Fibroblast of peridontal ligament (primary cell): Measurements from ENCODE around the gene FAM3C.
A peak's percentile ranks its signal among the peaks of the same experiment; 100 is the strongest.
"Not testable (repeated sequence)": the region's sequence is repeated elsewhere in the genome, so short reads cannot be mapped to it uniquely, and the experiment has no call there.

Experiments used
- DNase-seq: peaks from one replicate; pipeline ENCODE4 v3.0.0-alpha.2; 2010; ENCODE audit errors: extremely low read depth

FAM3C gene, protein sequence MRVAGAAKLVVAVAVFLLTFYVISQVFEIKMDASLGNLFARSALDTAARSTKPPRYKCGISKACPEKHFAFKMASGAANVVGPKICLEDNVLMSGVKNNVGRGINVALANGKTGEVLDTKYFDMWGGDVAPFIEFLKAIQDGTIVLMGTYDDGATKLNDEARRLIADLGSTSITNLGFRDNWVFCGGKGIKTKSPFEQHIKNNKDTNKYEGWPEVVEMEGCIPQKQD

DNA sequence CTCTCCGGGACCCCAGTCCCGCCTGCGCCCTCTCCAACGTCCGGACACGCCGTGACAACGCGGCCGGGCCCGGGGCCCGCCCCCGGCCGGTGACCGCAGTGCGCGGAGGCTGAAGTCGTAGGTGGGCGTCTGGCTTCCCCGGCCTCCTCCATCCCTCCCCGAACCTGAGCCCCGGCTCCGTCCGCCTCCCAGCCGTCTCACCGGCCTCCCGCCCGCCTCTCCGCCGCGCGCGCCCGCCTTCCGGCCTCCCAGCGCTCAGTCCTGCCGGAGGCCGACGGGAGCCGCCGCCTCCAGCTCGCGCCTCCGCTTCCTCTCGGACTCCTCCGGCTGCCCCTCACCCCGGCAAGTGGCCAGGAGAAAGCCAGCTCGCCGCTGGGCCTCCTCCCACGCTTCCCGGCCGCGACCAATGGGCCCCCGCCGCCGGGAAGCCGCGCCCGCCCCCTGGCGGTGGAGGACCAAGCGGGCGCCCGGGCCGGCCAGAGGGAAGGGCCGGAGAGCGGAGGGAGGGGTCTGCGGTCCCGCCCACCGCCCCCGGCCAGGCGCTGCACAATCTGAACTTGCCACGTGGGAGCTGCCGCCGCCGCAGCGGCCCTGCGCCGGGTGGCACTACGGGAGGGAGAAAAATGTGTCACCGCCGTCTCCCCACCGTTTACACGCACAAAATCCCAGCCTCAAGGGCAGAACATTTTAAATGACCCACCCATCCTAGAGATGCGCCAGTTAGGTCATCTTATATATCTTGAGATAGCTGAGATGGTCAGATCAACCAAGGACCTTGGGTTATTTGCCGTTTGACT, at the start of gene FAM3C:
FAM3C (minus strand) TSS at position 348 of the 797 bp plus-strand sequence. CDS start 13,339 bp downstream, outside the sequence.
- DNase-seq, result peak; percentile 79

DNA sequence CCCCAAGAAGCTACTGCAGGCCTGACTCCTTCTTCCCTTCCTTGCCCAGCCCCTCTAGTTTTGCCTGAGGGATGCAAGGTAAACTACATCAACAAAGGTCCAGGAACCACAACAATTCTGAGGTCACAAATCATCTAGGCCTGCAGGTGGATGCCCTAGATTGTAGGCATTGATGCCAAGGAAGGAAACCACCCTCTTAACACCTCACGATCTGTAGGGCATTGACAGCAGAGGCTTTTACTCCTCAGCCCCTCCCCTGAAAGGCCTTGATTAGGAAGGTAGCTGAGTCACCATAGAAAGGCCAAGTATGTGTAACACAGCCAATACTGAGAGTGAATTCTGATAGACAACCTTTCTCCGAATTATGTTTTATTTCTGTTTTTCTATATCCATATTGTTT, 46.7 kb upstream of the FAM3C start:
- DNase-seq, result no peak

DNA sequence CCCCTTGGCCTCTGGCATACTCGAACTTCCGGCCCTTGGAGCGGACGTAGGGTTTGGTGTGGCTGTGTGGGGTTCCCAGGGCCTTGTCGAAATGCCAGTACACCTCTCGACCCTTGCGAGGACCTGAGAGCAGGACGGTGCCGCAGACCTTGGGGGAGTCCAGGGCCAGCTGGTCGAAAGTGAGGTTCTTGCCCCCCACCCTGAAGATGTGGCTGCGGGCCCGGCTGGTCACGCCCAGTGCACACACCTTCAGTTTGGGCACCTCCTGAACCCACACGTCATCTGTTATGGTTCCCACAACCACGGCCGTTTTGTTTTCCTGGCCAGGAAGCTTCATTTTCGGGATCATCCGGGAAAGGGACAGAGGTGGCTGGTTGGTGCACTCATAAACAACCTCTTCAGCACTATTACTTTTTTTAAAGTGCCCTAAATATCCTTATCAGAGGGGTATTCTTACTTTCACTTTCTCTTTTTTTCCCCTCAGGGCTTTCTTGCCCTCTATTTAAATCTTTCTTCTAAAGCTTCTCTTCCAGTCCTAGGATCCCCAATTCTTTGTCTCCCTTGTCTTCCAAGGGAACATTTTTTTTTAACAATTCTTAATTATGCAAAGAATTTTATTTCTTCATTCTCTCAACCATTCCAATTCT, 44.9 kb upstream of the FAM3C start:
- DNase-seq, result no peak

DNA sequence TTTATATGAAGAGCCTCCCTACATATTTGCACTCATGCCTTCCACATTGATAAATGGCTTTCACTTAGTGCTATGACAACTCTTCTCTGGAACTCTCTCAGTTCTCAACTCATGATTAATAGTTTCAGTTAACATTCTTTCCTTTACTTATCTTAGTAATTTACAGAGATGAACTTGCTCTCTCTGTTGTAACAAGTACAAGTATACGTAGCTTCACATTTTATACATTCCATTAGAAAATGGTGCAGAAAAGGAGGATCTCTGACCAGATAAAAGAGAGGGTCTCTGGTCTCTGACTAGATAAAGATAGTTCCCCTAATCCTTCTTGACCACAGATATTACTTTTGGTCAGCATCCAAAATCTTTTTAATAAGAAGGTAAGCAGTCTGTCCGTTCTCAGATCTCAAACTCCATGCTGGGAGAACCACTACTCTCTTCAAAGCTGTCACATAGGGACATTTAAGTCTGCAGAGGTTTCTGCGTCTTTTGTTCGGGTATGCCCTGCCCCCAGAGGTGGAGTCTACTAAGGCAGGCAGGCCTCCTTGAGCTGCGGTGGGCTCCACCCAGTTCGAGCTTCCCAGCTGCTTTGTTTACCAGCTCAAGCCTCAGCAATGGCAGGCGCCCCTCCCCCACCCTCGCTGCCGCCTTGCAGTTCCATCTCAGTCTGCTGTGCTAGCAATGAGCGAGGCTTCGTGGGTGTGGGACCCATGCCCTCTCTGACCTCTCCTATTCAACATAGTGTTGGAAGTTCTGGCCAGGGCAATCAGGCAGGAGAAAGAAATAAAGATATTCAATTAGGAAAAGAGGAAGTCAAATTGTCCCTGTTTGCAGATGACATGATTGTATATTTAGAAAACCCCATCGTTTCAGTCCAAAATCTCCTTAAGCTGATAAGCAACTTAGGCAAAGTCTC, 42.2 kb upstream of the FAM3C start:
- DNase-seq, result peak; percentile 38

DNA sequence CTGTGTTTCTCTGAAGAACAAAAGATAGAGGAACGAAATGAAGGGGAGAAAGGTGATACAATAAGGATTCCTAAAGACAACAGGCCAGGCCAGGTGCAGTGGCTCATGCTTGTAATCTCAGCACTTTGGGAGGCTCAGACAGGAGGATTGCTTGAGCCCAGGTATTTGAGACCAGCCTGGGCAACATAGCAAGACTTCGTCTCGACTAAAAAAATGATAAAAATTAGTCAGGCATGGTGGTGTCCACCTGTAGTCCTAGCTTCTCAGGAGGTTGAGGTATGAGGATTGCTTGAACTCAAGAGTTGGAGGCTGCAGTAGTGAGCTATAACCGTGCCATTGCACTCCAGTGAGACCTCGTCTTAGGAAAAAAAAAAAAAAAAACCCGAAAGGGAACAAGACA, 41.4 kb upstream of the FAM3C start:
- DNase-seq, result no peak

DNA sequence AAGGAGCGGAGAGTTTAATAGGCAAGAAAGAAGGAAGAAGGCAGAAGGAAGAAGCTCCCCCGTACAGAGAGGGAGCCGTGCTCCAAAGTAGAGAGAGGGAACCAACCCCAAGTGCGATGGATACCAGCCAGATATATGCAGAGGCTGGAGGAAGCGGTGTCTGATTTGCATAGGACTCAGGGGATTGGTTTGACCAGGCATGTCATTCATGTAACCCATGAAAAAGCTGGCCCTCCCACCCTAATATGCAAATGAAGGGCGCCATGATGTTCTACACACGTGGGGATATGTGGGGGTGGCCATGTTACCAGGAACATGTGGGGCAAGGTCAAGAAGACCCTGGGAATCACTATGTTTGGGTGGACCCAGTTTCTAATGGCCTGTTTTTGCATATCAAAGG, 40.6 kb upstream of the FAM3C start:
- DNase-seq, result no peak

DNA sequence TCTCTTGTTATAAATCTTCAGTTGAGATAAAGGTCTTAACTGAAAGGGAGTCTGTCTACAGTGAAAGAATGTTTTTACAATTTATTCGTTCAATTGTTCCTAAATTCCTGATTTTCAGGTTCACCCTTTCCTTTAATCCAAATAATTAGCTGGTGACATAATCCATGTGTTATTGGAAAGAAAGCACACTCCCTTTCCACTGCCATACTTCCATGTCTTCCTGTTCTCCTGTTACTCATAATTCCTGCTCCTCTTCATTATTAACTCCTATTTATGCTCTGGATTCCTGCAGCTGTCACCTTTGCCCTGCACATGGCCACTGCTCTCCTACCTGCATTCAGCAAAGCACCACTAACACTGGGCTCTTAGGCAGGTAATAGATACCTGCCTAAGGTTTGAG, 40.0 kb upstream of the FAM3C start:
- DNase-seq, result no peak

DNA sequence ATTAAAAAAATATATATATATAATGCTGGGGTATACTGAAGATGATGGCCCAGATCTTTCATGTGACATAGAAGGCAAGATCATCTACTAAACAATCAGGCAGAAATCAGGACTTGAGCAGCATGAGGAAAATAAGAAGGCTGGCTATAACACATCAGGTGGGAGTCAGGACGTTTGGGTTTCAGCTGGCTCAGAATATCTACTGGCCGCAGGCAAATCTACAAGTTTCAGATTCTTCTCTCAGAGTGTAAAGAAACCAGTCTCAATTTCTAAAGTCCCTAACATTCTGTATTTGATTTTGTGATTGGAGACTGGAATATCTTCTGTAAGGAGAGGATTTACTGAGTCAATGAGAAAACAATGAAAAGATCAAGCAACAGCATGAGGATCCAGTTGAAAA, 37.7 kb upstream of the FAM3C start:
- no peak for DNase-seq

DNA sequence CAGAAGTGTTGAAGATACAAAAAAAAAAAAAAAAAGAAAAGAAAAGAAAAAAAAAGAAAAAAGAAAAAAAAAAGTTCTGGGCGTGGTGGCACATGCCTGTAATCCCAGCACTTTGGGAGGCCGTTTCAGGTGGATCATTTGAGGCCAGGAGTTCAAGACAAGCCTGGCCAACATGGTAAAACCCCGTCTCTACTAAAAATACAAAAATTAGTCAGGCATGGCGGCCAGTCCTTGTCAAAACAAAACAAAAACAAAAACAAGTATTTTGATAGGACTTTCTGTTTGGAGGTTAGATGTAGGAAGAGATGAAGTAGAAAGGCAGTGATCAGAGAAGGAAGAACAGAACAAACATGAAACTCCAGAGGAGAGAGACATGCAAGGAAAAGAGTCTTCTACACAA, 36.4 kb upstream of the FAM3C start:
- DNase-seq, result not testable (repeated sequence)

DNA sequence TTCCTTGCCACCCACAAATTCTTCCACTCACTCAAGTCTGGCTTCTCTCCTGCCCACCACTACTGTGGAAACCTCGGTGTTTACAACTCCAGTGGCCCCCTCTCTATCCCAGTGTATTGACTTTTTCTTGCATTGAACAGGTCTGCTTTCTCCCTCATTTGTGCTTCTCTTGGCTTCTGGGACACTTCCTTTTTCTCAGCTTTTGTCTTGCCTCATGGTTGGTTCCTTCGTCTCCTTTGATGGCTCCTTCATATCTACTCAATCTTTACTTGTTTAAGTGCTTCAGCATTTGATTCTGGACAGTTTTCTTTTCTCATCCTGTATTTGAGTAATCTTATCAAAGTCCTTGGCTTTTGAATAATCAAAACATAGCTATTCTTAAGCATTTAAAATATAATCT, 35.9 kb upstream of the FAM3C start:
- DNase-seq, result no peak

DNA sequence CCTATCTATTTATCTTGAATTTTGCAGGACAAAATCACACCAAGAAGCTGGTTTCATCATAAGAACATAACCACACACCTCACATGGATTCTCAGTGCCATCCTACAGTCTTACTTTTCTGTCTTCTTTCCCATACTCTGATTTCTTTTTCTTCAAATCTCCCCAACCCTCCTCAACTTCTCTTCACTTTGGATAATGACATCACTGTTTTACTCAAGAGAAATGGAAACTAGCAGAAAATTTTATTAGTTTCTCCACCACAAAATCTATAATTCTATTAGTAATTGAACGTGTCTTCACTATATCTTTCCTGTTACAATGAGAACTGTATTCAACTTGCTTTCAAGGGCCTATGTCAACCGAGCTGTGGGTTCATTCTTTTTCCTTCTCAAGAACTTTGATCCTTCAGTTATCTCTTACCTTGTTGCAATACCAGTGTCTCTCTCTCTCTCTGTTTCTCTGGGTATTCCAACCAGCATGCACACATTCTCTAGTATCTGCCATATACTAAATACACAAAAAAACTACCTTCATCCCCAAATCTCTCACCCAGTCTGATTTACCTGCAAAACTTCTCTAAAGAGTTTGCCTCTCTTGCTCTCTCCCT, 35.4 kb upstream of the FAM3C start:
- no peak for DNase-seq

DNA sequence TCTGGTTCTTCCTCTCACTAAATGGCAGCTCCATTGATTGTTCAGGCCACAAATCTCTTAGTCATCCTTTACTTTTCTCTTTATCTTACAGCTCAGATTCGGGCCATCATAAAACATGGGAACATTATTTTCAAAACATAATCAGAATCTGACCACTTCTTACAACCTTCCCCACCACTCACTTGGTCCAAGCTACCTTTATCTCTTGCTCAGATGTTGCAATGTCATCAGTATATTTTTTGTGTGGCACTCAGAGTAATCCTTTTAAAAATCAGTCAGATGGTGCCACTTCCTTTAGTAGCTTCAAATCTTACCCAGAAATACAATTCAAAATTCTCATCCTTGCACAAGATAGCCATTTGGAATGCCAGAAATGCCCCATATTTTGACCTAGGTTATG, 34.5 kb upstream of the FAM3C start:
- DNase-seq, result no peak

DNA sequence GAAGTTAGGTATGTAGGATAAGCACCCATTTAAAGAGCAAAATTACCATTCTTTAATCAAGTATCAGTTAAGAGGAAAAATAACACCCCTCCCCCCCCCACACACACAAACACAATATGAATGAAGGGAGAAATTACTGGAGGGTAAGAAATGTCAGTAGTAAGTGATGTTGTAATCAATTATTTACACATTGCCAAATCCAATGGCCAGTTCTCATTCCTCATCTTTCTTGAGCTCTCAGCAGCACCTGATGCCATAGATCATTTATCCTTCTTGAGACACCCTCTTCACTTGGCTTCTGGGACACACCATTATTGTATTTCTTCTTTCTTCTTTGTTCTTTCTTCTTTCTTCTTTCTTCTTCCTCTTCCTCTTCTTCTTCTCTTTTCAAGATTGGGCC, 33.7 kb upstream of the FAM3C start:
- DNase-seq, result no peak

DNA sequence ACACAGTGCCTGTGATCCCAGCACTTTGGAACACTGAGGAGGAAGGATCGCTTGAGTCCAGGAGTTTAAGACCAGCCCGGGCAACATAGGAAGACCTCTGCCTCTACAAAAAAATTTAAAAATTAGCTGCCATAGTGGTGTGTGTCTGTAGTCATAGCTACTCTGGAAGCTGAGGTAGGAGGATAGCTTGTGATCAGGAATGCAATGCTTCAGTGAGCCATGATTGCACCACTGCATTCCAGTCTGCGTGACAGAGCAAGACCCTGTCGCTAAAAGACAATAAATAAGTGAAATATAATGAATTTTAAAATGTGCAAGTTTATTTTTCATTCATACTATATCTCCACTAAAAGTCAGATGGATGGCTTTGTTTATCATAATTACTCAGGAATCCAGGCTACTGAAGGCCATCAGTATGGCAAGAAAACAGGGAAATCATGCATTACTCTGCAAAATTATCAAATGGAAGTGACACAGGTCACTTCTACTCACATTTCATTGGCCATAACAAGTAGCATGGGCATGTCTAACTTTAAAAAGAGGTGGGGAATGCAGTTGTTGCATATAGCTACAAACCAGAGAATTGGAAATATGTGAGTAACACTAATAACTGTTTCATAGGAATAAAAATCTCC, 32.9 kb upstream of the FAM3C start:
- no peak for DNase-seq

DNA sequence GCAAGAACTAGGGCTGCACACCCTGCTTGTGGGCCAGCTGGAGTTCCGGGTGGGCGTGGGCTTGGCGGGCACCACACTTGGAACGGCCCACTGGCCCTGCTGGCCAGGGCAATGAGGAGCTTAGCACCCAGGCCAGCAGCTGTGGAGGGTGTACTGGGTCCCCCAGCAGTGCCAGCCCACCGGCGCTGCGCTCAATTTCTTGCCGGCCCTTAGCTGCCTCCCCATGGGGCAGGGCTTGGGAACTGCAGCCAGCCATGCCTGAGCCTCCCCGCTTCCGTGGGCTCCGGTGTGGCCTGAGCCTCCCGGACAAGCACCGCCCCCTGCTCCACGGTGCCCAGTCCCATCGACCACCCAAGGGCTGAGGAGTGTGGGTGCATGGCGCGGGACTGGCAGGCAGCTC, 25.6 kb upstream of the FAM3C start:
- DNase-seq, result not testable (repeated sequence)

DNA sequence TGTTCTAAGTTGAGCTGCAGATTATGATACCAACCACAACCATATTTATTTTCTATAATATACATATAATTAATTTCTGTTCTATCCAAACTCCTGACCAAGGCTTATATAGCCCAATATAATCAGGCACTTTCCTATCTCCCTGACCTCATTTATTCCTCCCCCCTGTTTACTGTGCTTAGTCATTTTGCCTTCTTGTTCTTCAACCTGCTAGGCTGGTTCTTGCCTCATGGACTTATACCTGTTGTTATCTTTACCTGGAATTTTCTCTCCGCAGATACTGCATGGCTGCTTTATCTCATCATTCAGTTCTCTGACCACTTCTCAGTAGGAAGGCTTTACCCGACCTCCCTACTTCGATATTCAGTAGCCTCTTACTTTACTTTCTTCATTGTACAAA, 24.9 kb upstream of the FAM3C start:
- no peak for DNase-seq

DNA sequence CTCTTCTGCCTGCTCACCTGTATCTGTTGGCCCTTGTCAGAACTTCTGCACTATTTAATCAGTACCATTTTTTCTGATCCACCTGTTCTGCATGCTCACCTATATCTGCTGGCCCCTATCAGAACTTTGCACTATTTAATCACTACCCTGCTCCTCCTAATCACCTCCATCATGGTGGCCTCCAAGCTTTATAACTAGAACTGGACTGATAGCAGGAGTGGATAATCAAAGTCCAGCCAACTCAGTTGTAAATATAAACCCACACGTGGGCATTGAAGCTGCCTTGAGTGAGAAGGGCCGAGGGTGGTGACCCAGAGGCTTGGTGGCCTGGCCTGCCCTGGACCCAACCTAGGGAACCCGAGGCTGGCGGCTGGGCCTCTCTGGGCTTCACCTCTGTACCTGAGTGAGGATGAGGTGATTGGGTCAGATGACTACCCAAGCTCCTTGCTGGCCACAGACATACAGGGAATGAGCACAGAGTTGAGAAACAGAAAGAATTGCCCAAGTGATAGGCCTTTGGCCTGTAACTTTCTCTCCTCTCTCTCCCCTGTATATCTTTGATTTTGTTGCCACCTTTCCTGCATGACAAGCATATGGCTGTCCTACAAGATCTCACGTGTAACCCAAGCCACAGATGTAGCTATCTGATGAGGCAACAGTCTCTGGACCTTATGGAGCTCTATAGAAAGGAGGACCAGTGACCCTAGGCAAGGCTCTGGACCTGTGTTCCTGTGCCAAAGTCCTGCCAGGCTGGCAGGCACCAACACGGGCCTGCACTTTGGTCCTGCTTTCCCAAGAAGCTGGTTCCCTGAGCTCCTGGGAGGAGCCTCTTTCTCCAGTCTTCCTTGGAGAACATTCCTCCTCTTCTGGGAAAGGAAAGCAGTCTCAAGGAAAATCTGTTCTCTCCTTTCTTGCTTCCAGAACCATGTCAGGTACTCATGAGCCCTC, 23.4 kb upstream of the FAM3C start:
- no peak for DNase-seq

DNA sequence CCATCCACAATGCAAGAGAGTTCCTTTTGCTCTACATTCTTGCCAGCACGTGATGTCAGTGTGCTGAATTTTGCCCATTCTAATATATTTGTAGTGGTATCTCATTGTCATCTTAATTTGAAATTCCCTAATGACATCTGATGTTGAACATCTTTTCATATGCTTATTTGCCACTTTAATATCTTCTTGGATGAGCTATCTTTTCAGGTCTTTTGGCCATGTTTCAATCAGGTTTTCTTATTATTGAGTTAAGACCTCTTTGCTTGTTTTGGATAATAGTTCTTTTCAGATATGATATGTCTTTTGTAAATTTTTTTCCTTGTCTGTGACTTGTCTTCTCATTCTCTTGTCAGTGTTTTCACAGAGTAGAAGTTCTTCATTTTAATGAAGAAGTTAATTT, 20.4 kb upstream of the FAM3C start:
- no peak for DNase-seq

DNA sequence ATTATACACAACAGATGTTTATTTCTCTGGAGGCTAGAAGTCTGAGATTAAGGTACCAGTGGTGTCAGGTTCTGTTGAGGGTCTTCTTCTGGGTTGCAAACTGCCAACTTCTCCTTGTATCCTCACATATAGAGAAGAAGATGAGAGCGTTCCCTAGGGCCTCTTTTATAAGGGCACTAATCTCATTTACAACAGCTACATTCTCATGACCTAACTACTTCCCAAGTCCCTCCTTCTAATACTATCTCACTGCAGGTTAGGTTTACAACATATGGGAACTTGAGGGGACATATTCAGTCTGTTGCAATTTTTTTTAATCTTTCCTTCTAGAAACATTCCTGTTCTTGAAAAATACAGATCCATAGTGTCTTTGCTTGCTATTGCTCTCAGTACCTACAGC, 18.3 kb upstream of the FAM3C start:
- DNase-seq, result no peak

DNA sequence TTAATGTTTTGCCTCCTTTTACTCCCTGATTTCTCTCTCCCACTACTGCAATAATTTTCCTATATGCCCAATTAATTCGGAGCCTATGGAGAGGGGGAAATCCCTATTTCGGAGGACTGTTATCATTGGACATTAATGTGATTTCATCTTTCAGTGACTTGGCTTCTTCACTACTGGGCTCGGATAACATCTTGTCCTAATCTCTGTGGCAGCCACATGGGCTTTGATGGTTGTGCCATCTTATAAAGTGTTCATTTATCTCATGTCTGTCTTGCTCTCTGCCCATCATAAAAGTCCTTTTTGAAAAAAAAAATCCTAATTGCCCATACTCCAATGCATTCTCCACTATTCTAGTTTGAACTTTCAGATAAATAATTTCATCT, 15.5 kb upstream of the FAM3C start:
- DNase-seq, result no peak
